Activated T-cell treated with anti-CD3 and anti-CD28 coated beads for 48 hours (primary cell): Measurements from ENCODE around the gene NIT2.
"Not testable (repeated sequence)": the region's sequence is repeated elsewhere in the genome, so short reads cannot be mapped to it uniquely, and the experiment has no call there.

Experiments used
- DNase-seq: peaks from one replicate; pipeline ENCODE4 v3.0.0-alpha.2; 2020; ENCODE audit warnings: low read depth

The NIT2 gene

GRCh38 chr3:100338911-100339310 lies 4.4 kb downstream of the NIT2 start:
- DNase-seq = no peak

- no peak for DNase-seq
Measured at GRCh38 chr3:100339786-100340185, 5.2 kb downstream of the NIT2 start.

GRCh38 chr3:100340527-100340926 lies 6.0 kb downstream of the NIT2 start:
- no peak for DNase-seq

GRCh38 chr3:100348727-100349126 lies 14.2 kb downstream of the NIT2 start:
- no peak for DNase-seq

- not testable (repeated sequence) for DNase-seq
Measured at GRCh38 chr3:100351770-100352169, 17.2 kb downstream of the NIT2 start.

GRCh38 chr3:100352296-100353231 lies 18.0 kb downstream of the NIT2 start:
- no peak for DNase-seq

GRCh38 chr3:100354850-100355249 lies 20.3 kb downstream of the NIT2 start:
- DNase-seq = no peak

GRCh38 chr3:100358413-100358812 lies 23.9 kb downstream of the NIT2 start:
- DNase-seq = no peak

GRCh38 chr3:100359035-100359434 lies 24.5 kb downstream of the NIT2 start:
- DNase-seq = no peak

- no peak for DNase-seq
Measured at GRCh38 chr3:100360757-100361496, 26.4 kb downstream of the NIT2 start.

GRCh38 chr3:100361897-100362296 lies 27.3 kb downstream of the NIT2 start:
- no peak for DNase-seq

GRCh38 chr3:100364421-100364820 lies 29.9 kb downstream of the NIT2 start:
- no peak for DNase-seq

GRCh38 chr3:100366424-100366823 lies 31.9 kb downstream of the NIT2 start:
- no peak for DNase-seq

GRCh38 chr3:100368441-100368840 lies 33.9 kb downstream of the NIT2 start:
- no peak for DNase-seq

- DNase-seq = no peak
Measured at GRCh38 chr3:100370756-100371155, 36.2 kb downstream of the NIT2 start.

- DNase-seq = no peak
Measured at GRCh38 chr3:100374521-100374920, 40.0 kb downstream of the NIT2 start.

GRCh38 chr3:100376301-100376700 lies 41.7 kb downstream of the NIT2 start:
- no peak for DNase-seq

- DNase-seq = no peak
Measured at GRCh38 chr3:100384733-100385525, 50.4 kb downstream of the NIT2 start.

GRCh38 chr3:100386437-100387074 lies 52.0 kb downstream of the NIT2 start:
- DNase-seq = no peak

GRCh38 chr3:100389025-100389424 lies 54.5 kb downstream of the NIT2 start:
- DNase-seq = no peak

- DNase-seq = no peak
Measured at GRCh38 chr3:100395679-100396431, 61.3 kb downstream of the NIT2 start.
